ENCODE measurements around the gene TTC8.

The TTC8 gene

GRCh38 chr14:88838015-88838414 is 13.6 kb downstream of the TTC8 start:
- peaks cover 3 to 11% of the 10 kb centered on the region in 2 experiments; a peak in 2 of 3 replicates for H3K36me3 ChIP-seq (ENCODE audit: control insufficient read depth in 2 of 2, insufficient read depth in 1 of 2, low read length in 2 of 2)
- TF ChIP-seq FEZF1 (tag by site-specific recombination; IDR thresholded peaks at IDR 0.05) (0 out of 2 replicates have a peak, but pooled peaks have one; percentile 16), ZIC2 (tag by site-specific recombination; IDR thresholded peaks at IDR 0.05) (peak; percentile 37; the same call in 1 of the 2 replicates), ZNF549 (tag by site-specific recombination; IDR thresholded peaks at IDR 0.05) (no peak), KLF16 (tag by site-specific recombination; IDR thresholded peaks at IDR 0.05) (no peak), BCL6B (tag by site-specific recombination; IDR thresholded peaks at IDR 0.05) (peak; percentile 61)
- ChIA-PET POLR2A (interaction anchor here (1.3 kb wide), 1 partner anchor 13 kb away, joined by 3 read pairs; no protein-coding TSS in a partner anchor), CTCF (interaction anchor here (0.6 kb wide), 2 partner anchors 8 kb away, joined by 3 to 4 read pairs; no protein-coding TSS in a partner anchor)
- no peak overlapping the region for H3K27ac ChIP-seq (ENCODE audit: extremely low read depth, low read depth, low read length)
- H3K9me3 ChIP-seq (ENCODE audit: control insufficient read depth, insufficient read depth, low read depth, low read length) = no peaks in the 10 kb centered on the region
- H3K4me1 ChIP-seq (ENCODE audit: control insufficient read depth, insufficient read depth, low read length) = peaks cover 20% of the 10 kb centered on the region
- H3K4me3 ChIP-seq (ENCODE audit: low read depth, low read length) = no peak overlapping the region

DNA sequence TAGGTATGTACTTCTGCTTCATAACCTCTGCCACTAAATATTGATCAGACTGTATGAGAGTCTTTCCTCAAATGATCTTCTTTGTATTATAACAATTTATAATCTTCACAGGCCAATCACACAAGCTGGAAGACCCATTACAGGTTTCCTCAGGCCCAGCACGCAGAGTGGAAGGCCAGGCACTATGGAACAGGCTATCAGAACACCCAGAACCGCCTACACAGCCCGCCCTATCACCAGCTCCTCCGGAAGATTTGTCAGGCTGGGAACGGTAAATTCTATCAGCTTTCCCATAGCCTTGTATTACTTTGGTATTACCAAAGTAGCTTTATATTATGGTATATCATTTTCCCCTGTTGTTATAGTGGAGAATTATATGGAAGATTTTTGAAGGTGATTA is 16.5 kb downstream of the TTC8 start:
- H3K36me3 ChIP-seq (ENCODE audit: control insufficient read depth in 2 of 2, insufficient read depth in 1 of 2, low read length in 2 of 2) = peaks cover 3 to 11% of the 10 kb centered on the region in 2 experiments
- CTCF ChIA-PET = interaction anchor here (0.6 kb wide), 1 partner anchor 48 kb away, joined by 3 read pairs; no protein-coding TSS in a partner anchor
- H3K4me3 ChIP-seq (ENCODE audit: low read depth, low read length) = no peak overlapping the region
- no peaks in the 10 kb centered on the region for H3K9me3 ChIP-seq (ENCODE audit: control insufficient read depth, insufficient read depth, low read depth, low read length)
- POLR2A ChIA-PET = no interaction called here
- H3K27ac ChIP-seq (ENCODE audit: extremely low read depth, low read depth, low read length) = no peak overlapping the region
- TF ChIP-seq YY1 (tag by site-specific recombination; IDR thresholded peaks at IDR 0.05) = no peak
- TF ChIP-seq, protein P1, sequence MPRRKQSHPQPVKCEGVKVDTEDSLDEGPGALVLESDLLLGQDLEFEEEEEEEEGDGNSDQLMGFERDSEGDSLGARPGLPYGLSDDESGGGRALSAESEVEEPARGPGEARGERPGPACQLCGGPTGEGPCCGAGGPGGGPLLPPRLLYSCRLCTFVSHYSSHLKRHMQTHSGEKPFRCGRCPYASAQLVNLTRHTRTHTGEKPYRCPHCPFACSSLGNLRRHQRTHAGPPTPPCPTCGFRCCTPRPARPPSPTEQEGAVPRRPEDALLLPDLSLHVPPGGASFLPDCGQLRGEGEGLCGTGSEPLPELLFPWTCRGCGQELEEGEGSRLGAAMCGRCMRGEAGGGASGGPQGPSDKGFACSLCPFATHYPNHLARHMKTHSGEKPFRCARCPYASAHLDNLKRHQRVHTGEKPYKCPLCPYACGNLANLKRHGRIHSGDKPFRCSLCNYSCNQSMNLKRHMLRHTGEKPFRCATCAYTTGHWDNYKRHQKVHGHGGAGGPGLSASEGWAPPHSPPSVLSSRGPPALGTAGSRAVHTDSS (tag by site-specific recombination; IDR thresholded peaks at IDR 0.05) = no peak
- TF ChIP-seq GLI4 (tag by site-specific recombination; IDR thresholded peaks at IDR 0.05) = no peak
- TF ChIP-seq ZNF555 (tag by site-specific recombination; conservative IDR thresholded peaks at IDR 0.05) = no peak
- TF ChIP-seq OSR2 (tag by site-specific recombination; IDR thresholded peaks at IDR 0.05) = no peak
- no peak for TF ChIP-seq SALL2 (tag by site-specific recombination; IDR thresholded peaks at IDR 0.05; ENCODE audit: borderline replicate concordance)
- TF ChIP-seq ZNF777 (tag by site-specific recombination; IDR thresholded peaks at IDR 0.05; ENCODE audit: borderline replicate concordance) = no peak
- no peak for TF ChIP-seq ZNF560 (tag by site-specific recombination; IDR thresholded peaks at IDR 0.05; ENCODE audit: borderline replicate concordance)
- no peaks in the 10 kb centered on the region for H3K4me1 ChIP-seq (ENCODE audit: control insufficient read depth, insufficient read depth, low read length)

GRCh38 chr14:88841741-88842140 is 17.3 kb downstream of the TTC8 start:
- Histone ChIP-seq H3K4me1 (ENCODE audit: control insufficient read depth, insufficient read depth, low read length) (no peaks in the 10 kb centered on the region), H3K27ac (ENCODE audit: extremely low read depth, low read depth, low read length) (no peak overlapping the region), H3K4me3 (ENCODE audit: low read depth, low read length) (no peak overlapping the region), H3K36me3 (ENCODE audit: control insufficient read depth in 2 of 2, insufficient read depth in 1 of 2, low read length in 2 of 2) (peaks cover 3 to 11% of the 10 kb centered on the region in 2 experiments), H3K9me3 (ENCODE audit: control insufficient read depth, insufficient read depth, low read depth, low read length) (no peaks in the 10 kb centered on the region)
- ChIA-PET CTCF (no interaction called here), POLR2A (interaction anchor here (0.9 kb wide), 1 partner anchor 17 kb away, joined by 4 read pairs; the partner anchor contains the start of gene TTC8)
- TF ChIP-seq, protein P2, sequence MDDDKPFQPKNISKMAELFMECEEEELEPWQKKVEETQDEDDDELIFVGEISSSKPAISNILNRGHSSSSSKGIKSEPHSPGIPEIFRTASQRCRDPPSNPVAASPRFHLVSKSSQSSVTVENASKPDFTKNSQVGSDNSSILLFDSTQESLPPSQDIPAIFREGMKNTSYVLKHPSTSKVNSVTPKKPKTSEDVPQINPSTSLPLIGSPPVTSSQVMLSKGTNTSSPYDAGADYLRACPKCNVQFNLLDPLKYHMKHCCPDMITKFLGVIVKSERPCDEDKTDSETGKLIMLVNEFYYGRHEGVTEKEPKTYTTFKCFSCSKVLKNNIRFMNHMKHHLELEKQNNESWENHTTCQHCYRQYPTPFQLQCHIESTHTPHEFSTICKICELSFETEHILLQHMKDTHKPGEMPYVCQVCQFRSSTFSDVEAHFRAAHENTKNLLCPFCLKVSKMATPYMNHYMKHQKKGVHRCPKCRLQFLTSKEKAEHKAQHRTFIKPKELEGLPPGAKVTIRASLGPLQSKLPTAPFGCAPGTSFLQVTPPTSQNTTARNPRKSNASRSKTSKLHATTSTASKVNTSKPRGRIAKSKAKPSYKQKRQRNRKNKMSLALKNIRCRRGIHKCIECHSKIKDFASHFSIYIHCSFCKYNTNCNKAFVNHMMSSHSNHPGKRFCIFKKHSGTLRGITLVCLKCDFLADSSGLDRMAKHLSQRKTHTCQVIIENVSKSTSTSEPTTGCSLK (tag by site-specific recombination; IDR thresholded peaks at IDR 0.05) = no peak
- TF ChIP-seq, protein P1 (tag by site-specific recombination; IDR thresholded peaks at IDR 0.05) = no peak
- TF ChIP-seq ZNF701 (tag by site-specific recombination; IDR thresholded peaks at IDR 0.05) (no peak), ZSCAN30 (tag by site-specific recombination; IDR thresholded peaks at IDR 0.05) (no peak), ZNF248 (tag by site-specific recombination; IDR thresholded peaks at IDR 0.05) (no peak), ZNF510 (tag by site-specific recombination; IDR thresholded peaks at IDR 0.05; ENCODE audit: insufficient replicate concordance) (no peak), ZNF555 (tag by site-specific recombination; conservative IDR thresholded peaks at IDR 0.05) (no peak), ZNF184 (tag by site-specific recombination; IDR thresholded peaks at IDR 0.05) (no peak), ZNF394 (tag by site-specific recombination; IDR thresholded peaks at IDR 0.05; ENCODE audit: borderline replicate concordance) (no peak)
- TF ChIP-seq, protein P3, sequence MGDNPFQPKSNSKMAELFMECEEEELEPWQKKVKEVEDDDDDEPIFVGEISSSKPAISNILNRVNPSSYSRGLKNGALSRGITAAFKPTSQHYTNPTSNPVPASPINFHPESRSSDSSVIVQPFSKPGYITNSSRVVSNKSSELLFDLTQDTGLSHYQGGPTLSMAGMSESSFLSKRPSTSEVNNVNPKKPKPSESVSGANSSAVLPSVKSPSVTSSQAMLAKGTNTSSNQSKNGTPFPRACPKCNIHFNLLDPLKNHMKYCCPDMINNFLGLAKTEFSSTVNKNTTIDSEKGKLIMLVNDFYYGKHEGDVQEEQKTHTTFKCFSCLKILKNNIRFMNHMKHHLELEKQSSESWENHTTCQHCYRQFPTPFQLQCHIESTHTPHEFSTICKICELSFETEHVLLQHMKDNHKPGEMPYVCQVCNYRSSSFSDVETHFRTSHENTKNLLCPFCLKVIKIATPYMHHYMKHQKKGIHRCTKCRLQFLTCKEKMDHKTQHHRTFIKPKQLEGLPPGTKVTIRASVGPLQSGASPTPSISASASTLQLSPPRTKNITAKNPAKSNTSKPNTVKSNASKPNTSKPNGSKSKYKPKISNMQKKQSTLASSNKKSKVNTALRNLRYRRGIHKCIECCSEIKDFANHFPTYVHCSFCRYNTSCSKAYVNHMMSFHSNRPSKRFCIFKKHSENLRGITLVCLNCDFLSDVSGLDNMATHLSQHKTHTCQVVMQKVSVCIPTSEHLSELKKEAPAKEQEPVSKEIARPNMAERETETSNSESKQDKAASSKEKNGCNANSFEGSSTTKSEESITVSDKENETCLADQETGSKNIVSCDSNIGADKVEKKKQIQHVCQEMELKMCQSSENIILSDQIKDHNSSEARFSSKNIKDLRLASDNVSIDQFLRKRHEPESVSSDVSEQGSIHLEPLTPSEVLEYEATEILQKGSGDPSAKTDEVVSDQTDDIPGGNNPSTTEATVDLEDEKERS (tag by site-specific recombination; IDR thresholded peaks at IDR 0.05) = no peak

All from HEK293 (cell line).